HG02642 (cell line): Measurements from ENCODE around the gene LSAMP.
A peak's percentile ranks its signal among the peaks of the same experiment; 100 is the strongest.

Source experiments
- ATAC-seq: cut with Tn5 transposase; IDR thresholded peaks from one replicate; pipeline ENCODE4 v1.9.1; 2021; ENCODE audit warnings: mild to moderate bottlenecking; ENCODE audit not compliant: unreplicated experiment, poor library complexity

Gene LSAMP

GRCh38 chr3:116038968-116039650, 406.2 kb downstream of the LSAMP start:
- ATAC-seq = no peak

- ATAC-seq = peak; percentile 98
Measured at GRCh38 chr3:116037954-116038911, 407.1 kb downstream of the LSAMP start.

GRCh38 chr3:116035429-116035828, 409.9 kb downstream of the LSAMP start:
- ATAC-seq = no peak

- no peak for ATAC-seq
Measured at GRCh38 chr3:116034794-116035193, 410.5 kb downstream of the LSAMP start.

- ATAC-seq = no peak
Measured at GRCh38 chr3:116034086-116034485, 411.2 kb downstream of the LSAMP start.

- no peak for ATAC-seq
Measured at GRCh38 chr3:116033516-116033915, 411.8 kb downstream of the LSAMP start.

GRCh38 chr3:116032176-116032575, 413.1 kb downstream of the LSAMP start:
- no peak for ATAC-seq

- ATAC-seq = no peak
Measured at GRCh38 chr3:116030131-116030850, 415.0 kb downstream of the LSAMP start.

GRCh38 chr3:116029266-116029665, 416.0 kb downstream of the LSAMP start:
- ATAC-seq = no peak

- ATAC-seq = no peak
Measured at GRCh38 chr3:116028157-116028556, 417.1 kb downstream of the LSAMP start.

- no peak for ATAC-seq
Measured at GRCh38 chr3:116020989-116021388, 424.3 kb downstream of the LSAMP start.

- ATAC-seq = peak; percentile 84
Measured at GRCh38 chr3:116020495-116020894, 424.8 kb downstream of the LSAMP start.

GRCh38 chr3:116019254-116019763, 426.0 kb downstream of the LSAMP start:
- ATAC-seq = no peak

GRCh38 chr3:116018646-116019045, 426.6 kb downstream of the LSAMP start:
- ATAC-seq = no peak

- no peak for ATAC-seq
Measured at GRCh38 chr3:116015931-116016330, 429.4 kb downstream of the LSAMP start.

- no peak for ATAC-seq
Measured at GRCh38 chr3:116007000-116007399, 438.3 kb downstream of the LSAMP start.

- ATAC-seq = no peak
Measured at GRCh38 chr3:116005404-116005803, 439.9 kb downstream of the LSAMP start.

GRCh38 chr3:116002235-116002634, 443.1 kb downstream of the LSAMP start:
- ATAC-seq = no peak

GRCh38 chr3:116001151-116001621, 444.1 kb downstream of the LSAMP start:
- ATAC-seq = no peak

GRCh38 chr3:116000311-116000710, 445.0 kb downstream of the LSAMP start:
- peak; percentile 88 for ATAC-seq
